Measurements from ENCODE around the gene DAAM2.

The DAAM2 gene

DNA sequence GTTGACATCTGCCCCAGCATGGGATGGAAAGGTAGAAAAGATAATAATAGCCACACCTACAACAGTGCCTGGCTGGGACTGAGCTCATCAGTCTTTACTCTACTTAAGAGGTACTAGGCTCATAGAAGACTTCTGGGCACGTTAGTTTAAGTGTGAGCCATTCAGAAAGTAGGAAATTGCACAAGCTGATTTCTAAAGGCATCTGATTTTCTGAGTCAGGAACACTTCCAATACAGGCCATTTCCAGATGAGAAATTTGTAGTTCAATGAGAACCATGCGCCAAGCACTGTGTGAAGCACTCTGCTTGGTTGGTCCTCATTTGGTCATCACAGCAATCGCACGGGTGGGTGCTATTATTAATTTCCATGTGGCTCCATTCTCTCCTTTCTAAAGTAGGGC, 99.8 kb downstream of the DAAM2 start:
- DNase-seq = no peak

DNA sequence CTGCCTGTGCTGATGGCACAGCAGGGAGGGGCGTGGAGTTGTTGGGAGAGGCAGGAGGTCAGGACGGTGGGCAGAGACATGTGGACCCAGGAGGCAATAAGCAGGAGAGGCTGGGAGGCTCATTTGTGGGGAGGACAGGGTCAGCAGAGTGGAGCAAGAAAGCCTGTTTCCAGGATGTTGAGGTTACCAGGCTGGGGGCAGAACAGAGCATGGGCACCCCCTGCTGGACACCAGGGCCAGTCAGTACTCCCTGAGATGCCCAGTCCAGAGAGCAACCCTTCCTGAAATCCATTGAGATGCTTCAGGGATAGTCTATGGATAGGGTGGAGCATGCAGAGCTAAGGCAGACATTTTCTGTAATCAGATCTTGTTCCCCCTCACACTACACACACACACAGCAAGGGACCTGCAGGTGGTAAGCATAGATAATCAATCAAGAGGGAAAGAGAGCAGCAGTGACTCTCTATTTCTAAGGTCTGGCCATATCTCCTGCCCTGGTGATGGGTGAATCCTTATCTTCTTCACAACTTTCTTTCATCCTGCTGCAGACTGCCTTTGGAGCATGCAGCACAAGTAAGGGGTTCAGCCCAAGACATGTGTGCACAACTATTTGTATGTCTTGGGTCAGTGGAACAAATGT, 100.4 kb downstream of the DAAM2 start:
- peak; percentile 13 for DNase-seq

DNA sequence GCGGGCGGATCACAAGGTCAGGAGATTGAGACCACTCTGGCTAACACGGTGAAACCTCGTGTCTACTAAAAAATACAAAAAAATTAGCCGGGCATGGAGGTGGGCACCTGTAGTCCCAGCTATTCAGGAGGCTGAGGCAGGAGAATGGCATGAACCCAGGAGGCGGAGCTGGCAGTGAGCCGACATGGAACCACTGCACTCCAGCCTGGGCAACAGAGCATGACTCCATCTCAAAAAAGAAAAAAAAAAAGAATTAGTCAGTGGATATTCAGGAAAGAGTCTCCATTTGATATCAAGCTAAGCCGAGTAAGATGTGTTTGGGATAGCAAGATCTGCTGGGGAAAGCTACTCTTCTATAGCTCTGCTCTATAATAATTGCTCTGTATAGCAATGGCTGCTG, 101.1 kb downstream of the DAAM2 start:
- DNase-seq = no peak

DNA sequence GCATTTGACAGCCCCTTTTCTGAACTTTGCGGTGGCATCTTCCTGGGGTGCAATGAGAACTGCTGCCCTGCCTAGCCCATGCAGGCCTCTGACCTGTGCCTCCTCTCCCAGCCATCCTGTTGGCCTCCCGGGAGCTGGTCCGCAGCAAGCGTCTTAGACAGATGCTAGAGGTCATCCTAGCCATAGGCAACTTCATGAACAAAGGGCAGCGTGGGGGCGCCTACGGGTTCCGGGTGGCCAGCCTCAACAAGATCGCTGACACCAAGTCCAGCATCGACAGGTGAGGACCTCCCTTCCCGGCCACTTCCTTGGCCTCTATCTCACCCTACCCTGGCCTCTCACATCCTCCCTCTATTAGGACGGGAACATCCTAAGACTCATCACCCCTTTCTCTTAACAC, 104.5 kb downstream of the DAAM2 start:
- DNase-seq = no peak

DNA sequence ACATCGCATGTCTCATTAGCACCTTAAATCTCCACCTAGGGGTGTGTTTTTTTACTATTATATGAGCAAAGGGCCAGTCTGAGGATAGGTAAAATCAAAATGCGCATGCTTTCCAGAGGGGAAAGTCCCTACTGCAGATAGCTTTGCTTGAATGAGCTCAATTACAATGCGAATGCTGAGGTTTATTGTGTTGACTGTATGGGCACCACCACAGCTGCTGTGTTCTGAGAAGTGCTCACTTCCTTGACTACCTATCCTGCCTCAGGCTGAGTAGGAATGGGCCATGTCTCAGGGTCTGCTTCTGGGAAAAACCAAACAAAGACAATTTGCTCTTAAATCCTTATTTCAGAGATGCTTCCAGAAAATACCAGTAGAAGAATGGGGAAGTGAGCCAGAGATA, 105.5 kb downstream of the DAAM2 start:
- no peak for DNase-seq

DNA sequence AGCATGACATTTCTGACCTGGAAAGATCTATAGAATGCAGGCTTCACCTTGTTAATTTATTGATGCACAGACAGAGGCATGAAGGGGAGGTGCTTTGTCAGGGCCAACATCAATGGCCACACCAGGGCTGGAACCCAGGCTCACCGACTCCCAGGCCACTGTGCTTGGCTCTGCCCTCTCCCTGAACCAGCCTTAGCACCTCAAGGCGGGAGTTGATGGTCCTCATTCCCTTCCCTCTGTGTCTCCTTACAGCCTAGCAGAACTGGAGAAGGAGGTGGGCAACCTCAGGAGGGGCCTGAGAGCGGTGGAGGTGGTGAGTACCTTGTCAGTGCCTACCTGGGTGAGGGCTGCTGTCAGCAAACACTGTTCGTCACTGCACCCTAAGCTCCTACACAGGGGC, 106.4 kb downstream of the DAAM2 start:
- no peak for DNase-seq

DNA sequence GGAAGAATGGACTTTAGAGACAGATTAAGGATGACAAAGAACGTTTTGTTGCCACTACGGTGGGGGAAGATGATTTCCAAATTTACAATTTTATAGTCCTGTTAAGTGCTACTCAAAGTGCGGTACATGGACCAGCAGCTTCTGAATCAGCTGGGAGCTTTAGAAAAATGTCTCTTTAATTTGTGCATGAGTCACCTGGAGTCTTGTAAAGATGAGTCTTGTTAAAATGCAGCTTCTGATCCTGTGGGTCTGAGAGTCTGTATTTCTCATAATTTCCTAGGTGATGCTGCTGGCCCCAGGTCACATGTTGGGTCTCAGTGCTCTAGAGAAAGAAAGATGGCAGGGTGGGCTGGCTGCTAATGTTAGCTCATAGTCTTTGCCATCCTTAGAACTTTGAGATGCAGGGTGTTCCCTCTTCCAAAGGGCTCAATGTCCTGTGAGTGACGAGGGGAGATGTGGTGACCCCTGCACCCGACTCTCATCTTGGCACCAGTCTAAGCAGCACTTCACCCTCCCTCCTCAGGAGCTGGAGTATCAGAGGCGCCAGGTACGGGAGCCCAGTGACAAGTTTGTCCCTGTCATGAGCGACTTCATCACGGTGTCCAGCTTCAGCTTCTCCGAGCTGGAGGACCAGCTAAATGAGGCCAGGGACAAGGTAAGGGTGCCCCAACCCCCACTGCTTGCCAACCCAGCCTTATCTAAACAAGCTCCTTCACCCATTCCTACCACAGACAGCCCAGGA, 107.5 kb downstream of the DAAM2 start:
- DNase-seq = no peak

DNA sequence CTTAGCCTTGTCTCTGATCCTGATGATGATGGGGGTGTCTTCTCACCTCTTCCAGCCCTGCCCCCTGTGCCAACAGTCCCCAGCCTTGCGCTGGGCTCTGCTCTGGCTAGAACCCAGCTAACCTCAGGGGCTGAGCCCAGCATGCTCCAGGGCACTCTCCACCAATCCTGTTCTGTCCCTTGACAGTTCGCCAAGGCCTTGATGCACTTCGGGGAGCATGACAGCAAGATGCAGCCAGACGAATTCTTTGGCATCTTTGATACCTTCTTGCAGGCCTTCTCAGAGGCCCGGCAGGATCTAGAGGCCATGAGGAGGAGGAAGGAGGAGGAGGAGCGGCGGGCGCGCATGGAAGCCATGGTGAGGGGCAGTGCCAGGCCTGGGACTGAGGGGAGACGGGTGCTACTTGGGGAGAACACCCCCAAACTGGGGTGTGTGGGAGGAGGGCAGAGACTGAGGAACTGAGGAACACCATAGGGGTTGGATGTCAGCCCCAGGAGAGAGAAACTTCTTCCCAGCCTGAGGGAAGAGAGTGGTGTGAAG, 109.0 kb downstream of the DAAM2 start:
- DNase-seq = no peak

DNA sequence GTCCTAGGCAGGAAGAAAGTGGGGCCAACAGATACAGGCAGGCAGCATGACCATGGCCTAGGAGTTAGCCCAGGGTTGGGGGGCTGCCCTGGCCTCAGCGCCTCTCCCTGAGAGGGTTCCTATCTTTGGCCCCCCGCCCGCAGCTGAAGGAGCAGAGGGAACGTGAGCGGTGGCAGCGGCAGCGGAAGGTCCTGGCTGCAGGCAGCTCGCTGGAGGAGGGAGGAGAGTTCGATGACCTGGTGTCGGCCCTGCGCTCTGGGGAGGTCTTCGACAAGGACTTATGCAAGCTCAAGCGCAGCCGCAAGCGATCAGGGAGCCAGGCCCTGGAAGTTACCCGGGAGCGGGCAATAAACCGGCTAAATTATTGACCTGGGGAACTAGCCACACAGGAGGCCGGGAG, 109.5 kb downstream of the DAAM2 start:
- no peak for DNase-seq

DNA sequence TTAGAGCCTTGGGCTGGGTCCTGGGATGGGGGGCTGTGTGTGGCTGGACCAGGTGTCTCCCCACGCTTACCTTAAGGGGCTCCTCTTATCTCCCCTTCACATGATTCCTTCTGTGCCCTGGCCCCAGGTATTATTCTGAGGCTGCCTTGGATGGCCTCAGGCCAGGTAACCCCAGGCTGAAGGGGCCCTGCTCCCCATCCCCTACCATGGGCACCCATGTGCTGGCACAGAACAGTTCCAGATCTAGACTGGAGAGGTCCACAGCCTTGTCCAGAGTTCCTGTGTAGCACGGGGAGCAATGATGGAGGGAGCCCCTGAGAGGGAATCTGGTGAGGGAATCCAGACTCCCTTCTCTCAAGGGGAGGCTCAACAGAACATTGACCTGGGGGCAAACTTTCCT, 110.0 kb downstream of the DAAM2 start:
- no peak for DNase-seq

DNA sequence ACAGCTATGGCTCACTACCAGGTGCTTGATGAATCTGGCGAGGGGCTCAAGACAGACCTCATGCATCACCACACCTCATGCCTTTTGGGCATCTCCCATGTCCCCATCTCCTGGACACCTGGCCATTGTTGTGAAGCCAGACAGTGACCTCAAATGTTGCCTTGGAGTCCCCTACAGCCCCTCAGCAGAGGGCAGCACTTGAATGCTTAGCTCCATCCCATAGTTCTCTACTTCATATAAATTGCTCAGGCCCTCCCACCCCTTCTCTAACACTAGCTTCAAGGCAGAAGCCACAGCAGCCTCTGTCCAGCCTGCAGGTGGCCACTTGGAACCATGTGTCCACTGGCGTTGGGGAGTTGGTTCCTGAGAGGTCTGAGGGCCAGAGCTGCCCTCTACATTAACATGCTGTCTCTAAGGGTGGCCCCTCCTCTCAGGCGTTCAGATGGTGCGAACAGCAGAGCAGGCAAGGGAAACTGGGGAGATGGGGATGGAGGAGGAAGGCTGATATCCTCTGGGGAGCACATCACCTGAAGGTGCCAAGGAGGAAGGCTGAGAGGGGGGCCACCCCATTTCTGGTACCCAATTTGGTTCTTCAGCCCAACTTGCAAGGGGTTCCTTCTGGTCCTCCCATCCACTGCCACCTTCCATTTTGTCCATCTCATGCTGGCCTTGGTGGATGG, 110.8 kb downstream of the DAAM2 start:
- no peak for DNase-seq

DNA sequence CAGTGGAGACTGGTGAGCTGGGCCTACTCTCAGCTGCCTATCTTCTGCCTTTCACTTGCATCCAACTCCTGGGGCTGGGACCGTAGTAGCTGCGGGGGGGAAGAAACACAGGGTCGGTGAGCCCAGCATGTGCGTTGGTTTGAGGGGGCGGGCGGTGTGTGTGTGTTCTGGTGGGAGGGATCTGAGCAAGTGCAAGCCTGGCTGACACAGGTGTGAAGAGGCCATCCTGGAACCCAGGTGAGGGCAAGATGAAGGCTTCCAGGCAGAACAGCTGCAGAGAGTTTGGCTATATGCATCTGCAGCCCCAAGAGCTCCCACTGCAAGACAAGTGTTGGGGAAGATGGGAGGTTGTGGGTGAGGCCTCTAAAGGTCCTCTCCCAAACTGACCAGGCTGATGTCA, 111.5 kb downstream of the DAAM2 start:
- no peak for DNase-seq

DNA sequence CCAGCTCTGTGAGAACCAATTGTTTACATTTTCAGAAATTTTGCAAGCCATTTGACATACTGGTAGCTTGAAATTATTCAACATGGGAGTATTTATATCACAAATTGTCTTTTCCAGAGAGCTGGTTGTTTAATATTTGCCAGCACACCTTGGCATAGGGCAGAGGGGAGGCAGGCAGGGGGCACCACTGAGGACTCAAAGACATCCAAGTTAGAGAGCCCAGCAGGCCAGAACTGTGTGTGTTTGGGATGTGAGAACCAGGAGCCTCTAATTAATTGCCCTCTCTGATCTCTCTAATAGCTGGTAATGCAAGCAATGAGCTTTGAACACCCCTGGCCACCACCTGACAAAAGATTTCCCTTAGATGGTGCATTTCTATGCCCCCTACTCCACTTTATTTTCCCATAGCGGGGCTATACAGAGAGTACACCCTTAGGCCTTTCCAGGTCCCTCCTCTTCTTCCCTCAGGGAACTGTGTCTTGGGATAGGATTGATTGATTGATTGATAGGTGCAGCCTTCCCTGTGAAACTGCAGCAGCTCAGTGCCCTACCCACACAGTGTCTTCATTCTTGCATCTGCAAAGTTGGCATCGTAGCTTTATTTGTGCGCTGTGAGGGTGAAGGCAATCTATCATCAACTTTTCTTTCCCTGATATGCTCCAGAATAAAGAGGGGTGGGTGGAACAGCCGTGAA, 112.9 kb downstream of the DAAM2 start:
- no peak for DNase-seq

DNA sequence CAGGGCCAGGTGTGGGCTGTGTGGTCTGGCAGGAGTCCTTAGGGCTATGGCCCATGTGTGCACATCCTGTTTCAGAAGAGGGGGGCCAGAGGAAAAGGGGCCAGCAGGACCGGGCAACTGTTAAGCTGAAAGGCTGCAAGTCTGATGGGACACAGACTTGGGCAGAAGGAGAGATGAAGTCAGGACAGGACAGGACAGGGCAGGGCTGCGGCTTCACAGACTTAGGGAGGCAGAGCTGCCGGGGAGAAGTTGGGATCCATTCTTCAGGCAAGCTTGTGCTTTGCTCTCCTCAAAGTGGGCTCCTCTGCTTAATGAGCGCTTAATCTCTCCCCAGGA, 113.4 kb downstream of the DAAM2 start:
- DNase-seq = no peak

DNA sequence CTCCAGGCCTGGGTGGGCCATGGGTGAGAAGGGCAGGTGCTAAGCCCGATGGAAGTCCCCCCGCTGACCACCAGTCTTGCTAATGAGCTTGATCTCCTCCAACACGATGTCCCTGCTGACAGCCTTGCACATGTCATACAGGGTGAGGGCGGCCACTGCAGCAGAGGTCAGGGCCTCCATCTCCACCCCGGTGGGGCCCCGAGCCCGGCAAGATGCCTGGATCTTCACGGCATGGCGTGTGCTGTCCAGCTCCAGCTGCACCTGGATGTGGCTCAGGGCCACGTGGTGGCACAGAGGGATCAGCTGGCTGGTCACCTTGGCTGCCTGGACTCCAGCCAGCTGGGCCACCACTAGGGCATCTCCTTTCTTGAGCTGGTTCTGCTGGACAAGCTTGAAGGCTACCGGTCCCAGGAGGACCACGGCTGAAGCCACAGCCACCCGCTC, 114.2 kb downstream of the DAAM2 start:
- no peak for DNase-seq

DNA sequence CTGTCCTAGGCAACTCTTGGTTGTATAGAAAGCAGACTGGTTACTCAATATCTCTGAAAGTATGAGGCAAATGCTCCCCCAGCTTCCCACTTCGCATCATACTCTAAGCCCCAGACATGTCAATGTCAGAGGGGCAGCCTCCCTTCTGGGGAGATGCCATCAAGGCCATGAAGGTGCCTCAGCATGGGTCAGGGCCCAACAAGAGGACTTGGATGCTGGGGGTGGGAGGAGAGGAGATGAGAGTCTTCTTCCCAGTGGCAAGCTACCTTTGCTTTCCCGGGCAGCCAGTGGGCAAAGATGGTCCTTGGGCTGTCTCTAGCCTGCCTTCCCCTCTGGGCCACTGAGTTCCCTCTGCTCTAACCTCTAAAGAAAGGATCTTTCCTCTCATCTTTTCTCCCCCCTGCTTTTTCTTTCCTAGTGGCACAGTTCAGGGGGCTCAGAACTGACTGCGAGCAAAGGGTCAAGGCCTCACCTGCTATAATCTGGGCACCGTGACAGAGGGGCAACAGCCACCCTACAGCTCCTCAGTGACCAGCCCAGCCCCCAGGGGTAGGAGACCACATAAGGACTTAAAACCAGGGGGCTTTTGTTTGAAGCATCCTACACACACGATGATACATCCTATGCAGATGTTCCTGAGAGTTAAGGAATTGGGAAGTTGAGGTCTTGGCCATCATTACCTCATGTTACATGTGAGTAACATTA, 115.8 kb downstream of the DAAM2 start:
- DNase-seq = no peak

DNA sequence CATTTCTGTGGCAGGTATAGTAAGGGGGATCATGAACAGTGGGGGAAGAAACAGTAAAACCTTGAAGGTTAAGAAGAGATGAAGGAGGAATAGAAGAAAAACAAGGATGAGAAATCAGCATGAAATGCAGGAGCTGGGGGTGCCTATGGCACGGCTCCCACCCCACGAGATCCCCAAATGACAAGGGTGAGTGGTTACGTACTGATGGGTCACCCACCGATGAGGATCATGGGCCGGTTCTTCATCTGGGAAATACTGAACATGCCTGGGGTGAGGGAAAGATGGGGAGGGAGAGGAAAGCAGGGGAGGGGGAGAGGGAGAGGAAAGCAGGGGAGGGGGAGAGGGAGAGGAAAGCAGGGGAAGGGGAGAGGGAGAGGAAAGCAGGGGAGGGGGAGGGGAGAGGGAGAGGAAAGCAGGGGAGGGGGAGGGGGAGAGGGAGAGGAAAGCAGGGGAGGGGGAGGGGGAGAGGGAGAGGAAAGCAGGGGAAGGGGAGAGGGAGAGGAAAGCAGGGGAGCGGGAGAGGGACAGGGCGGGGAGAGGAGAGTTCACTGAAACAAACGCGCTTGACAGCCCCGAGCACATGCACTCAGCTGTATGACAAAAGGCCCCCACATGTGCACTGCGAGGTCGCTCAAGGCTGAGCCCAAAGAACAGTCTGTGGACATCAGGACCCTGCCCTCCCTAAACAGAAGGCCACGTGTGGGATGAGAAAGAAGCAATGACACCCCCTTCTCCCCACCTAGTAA, 116.8 kb downstream of the DAAM2 start:
- DNase-seq = no peak

DNA sequence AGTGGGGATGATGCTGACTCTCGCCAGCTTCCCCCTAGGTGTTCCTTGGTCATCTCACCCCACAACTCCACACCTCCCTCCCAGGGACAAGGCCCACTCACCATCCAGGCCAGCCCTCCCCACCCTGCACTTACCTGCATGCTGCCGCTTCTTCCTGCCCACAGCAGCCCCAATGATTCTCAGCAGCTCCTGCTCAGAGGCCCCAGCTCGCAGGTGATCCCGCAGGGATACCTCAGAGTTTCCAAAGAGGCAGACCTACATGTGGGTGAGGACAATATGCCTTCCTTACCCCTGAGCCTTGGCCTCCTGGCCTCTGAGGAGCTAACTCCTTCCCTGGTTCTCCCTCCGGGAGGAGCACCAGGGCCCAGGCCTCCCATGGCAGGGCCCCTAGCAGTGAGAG, 117.5 kb downstream of the DAAM2 start:
- DNase-seq = no peak

DNA sequence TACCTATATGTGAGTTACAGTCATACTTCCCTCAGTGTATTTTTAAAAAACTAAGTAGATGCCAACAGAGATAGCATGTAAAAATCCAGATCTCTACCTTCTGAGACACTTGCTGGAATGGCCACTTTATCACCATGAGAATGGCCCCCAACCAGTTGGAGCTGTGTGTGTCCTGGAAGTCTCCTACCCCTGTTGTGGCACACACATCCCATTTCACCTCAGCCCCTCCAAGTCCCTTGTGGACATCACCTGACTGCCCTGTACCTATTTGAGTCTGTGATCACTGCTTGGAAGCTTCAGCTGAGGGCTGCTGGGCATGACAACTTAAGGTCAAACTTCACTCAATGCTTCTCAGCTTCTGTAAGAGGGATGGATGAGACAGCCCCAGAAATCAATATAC, 118.0 kb downstream of the DAAM2 start:
- DNase-seq = no peak

DNA sequence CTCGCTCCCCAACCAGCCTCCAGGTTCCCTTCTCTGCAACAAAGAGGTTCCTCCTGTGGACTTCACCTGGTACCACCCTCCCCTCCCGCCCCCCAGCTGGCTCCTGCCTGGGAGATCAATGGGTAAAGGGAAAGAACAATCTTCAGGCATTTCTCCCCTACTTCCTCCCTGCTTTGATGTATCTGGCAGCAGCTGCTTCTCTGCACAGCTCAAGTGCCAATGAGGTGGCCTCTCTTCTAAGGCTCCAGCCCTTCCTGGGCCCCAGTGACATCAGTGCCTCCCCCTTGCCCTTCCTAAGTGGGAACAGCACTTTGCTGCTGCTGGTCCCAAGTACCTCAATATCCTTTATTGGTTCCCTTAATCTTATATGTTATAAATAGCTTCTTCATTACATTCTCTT, 118.6 kb downstream of the DAAM2 start:
- no peak for DNase-seq

DNA sequence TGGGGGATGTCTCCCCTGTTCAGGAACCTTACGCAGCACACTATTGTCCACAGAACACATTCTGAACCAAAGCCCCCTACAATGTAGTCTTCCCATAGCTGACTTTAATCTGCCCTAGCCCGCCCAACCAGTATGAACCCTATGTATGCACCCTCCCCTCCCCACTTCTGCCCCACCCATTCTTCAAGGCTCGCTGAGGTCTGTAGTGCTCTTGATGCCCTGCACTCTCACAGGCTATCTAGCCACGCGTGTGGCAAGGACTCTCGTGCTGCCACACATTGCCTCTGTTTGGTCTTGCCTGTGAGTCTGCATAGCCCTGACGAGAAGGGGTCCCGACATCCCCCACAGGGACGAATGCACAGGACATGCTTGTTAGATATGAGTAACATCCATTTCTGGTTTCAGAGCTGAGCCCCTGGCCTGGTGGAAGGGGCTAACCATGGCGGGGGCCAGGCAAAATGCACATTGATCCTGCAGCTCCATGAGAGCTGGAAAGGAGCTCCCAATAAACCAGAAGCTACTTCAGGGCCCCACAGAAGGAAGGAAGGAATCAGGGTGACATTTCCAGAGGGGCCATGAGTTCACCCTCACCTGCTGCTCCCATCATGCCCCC, 119.4 kb downstream of the DAAM2 start:
- DNase-seq = no peak

DNA sequence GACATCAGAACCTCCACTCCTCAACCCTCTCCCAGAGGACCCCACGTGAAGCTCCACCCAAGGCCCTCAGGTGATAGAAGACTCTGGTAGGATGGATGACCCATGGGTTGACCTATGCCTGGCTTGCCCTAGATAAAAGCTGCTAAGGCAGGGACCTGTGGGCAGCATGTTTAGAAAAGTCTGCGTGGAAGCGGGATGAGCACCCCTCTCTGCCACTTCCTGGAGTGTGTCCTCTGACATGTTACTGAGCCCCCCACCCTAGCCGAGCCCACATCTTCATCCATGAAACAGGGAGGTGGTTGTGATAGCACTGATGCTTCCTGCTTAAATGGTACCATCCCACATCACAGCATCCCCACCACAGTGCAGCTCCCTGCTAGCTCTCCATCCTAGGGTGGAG, 120.3 kb downstream of the DAAM2 start:
- no peak for DNase-seq
